ENCODE measurements around the gene RAB44. TPM values are rescaled to one million over a fixed set of nuclear protein-coding genes. Genes with fewer than 3 reads are reported as not detected.
A peak's percentile ranks its signal among the peaks of the same experiment; 100 is the strongest.

The RAB44 gene
- total and polyA plus RNA-seq, 2 of the 13 experiments (the other 11 are each of a cell fraction or from before 2014, with no cell fraction given) = not detected

- TF ChIP-seq HBP1 (CRISPR knock-in tag; IDR thresholded peaks at IDR 0.05; ENCODE audit: low read depth) (no peak), TFDP1 (CRISPR knock-in tag; IDR thresholded peaks at IDR 0.05; ENCODE audit: borderline replicate concordance) (peak; percentile 28; the same call in 1 of the 2 replicates), ZNF644 (CRISPR knock-in tag; IDR thresholded peaks at IDR 0.05; ENCODE audit: low read depth) (no peak), XBP1 (CRISPR knock-in tag; IDR thresholded peaks at IDR 0.05) (no peak), MNT (IDR thresholded peaks at IDR 0.05) (no peak), ZNF350 (CRISPR knock-in tag; IDR thresholded peaks at IDR 0.05; ENCODE audit: borderline replicate concordance, low read depth) (no peak), TCF7L2 (IDR thresholded peaks at IDR 0.05; ENCODE audit: low read depth, low read length) (no peak), HNRNPLL (IDR thresholded peaks at IDR 0.05; ENCODE audit: low read depth, low read length, poor library complexity, severe bottlenecking) (no peak), IRX3 (CRISPR knock-in tag; IDR thresholded peaks at IDR 0.05; ENCODE audit: borderline replicate concordance, low read depth) (peak; percentile 58; the same call in 1 of the 2 replicates), MAX (IDR thresholded peaks at IDR 0.05) (no peak), NFAT5 (CRISPR knock-in tag; IDR thresholded peaks at IDR 0.05) (0 out of 2 replicates have a peak, but pooled peaks have one; percentile 64), ERF (CRISPR knock-in tag; IDR thresholded peaks at IDR 0.05) (no peak), PPARG (CRISPR knock-in tag; conservative IDR thresholded peaks at IDR 0.05) (no peak), TEF (CRISPR knock-in tag; IDR thresholded peaks at IDR 0.05) (no peak)
- TF ChIP-seq, protein P1, sequence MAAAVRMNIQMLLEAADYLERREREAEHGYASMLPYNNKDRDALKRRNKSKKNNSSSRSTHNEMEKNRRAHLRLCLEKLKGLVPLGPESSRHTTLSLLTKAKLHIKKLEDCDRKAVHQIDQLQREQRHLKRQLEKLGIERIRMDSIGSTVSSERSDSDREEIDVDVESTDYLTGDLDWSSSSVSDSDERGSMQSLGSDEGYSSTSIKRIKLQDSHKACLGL (CRISPR knock-in tag; IDR thresholded peaks at IDR 0.05) = no peak
- TF ChIP-seq, protein P2, sequence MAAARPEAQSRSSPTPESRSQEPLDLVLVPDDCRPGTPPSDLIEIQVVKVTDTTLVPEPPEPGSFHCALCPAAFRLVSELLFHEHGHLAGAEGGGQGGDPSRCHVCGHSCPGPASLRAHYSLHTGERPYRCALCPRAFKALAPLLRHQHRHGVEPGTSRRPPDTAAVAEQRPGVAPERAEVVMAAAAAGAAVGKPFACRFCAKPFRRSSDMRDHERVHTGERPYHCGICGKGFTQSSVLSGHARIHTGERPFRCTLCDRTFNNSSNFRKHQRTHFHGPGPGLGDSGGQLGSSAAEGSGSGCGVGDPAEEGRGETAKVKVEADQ (CRISPR knock-in tag; IDR thresholded peaks at IDR 0.05; ENCODE audit: borderline replicate concordance) = no peak; the same call in 1 of the 2 replicates
Measured at GRCh38 chr6:36679043-36679833, 18.4 kb upstream of the RAB44 start (continued).
